Neuronal stem cell (in vitro differentiated cells): ENCODE data around the gene PGS1.

Experiments used
- DNase-seq: peaks from one replicate; pipeline ENCODE4 v3.0.0-alpha.2; 2013; ENCODE audit warnings: low spot score
- H2AFZ ChIP-seq: one replicate; pipeline ENCODE4 v1.6.1; 2013; ENCODE audit warnings: mild to moderate bottlenecking, low read length, inconsistent platforms
- H2AK5ac ChIP-seq: 2 replicates; pipeline ENCODE4 v1.6.1; 2013; ENCODE audit warnings: low read depth, mild to moderate bottlenecking, inconsistent platforms, low read length, moderate library complexity, mixed read lengths
- H2BK120ac ChIP-seq: 2 replicates; pipeline ENCODE4 v1.6.1; 2013; ENCODE audit warnings: low read depth, mild to moderate bottlenecking, inconsistent platforms, low read length, moderate library complexity, mixed read lengths
- H2BK12ac ChIP-seq: one replicate; pipeline ENCODE4 v1.6.1; 2013; ENCODE audit warnings: low read length, inconsistent platforms
- H2BK15ac ChIP-seq: 2 replicates; pipeline ENCODE4 v1.6.1; 2013; ENCODE audit warnings: mild to moderate bottlenecking, low read length, inconsistent platforms, mixed read lengths
- H2BK5ac ChIP-seq: one replicate; pipeline ENCODE4 v1.6.1; 2013; ENCODE audit warnings: inconsistent platforms, mild to moderate bottlenecking, low read length, moderate library complexity
- H3K14ac ChIP-seq: one replicate; pipeline ENCODE4 v1.6.1; 2013; ENCODE audit warnings: low read length, inconsistent platforms
- H3K18ac ChIP-seq: 2 replicates; pipeline ENCODE4 v1.6.1; 2013; ENCODE audit warnings: low read length, inconsistent platforms
- H3K23ac ChIP-seq: 2 replicates; pipeline ENCODE4 v1.6.1; 2013; ENCODE audit warnings: low read depth, mild to moderate bottlenecking, mixed read lengths, low read length, inconsistent platforms; ENCODE audit not compliant: poor library complexity
- H3K27ac ChIP-seq: replicated peaks from 3 replicates; pipeline ENCODE4 v1.5.1; 2013; ENCODE audit warnings: low read length, inconsistent platforms
- H3K27me3 ChIP-seq, 3 experiments: 2 replicates each; pipeline ENCODE4 v1.6.1; 2013; ENCODE audit warnings: low read length in 3 of 3, mild to moderate bottlenecking in 2 of 3, inconsistent platforms in 1 of 3, low read depth in 1 of 3, mixed read lengths in 1 of 3, moderate library complexity in 1 of 3; ENCODE audit not compliant: control insufficient read depth in 3 of 3, insufficient read depth in 3 of 3
- H3K36me3 ChIP-seq, 2 donors: replicated peaks in 1 of 2; 2 replicates each; pipeline ENCODE4 v1.6.1; 2013; ENCODE audit warnings: low read length in 2 of 2; ENCODE audit not compliant: control insufficient read depth in 2 of 2, insufficient read depth in 2 of 2
- H3K4ac ChIP-seq: 2 replicates; pipeline ENCODE4 v1.6.1; 2013; ENCODE audit warnings: inconsistent platforms, mild to moderate bottlenecking, low read length, moderate library complexity
- H3K4me1 ChIP-seq, 2 donors: 1 replicate in 1 of 2; 2 replicates in 1 of 2; pipeline ENCODE4 v1.6.1; 2013; ENCODE audit warnings: low read length in 2 of 2, low read depth in 1 of 2; ENCODE audit not compliant: control insufficient read depth in 2 of 2, insufficient read depth in 1 of 2
- H3K4me2 ChIP-seq: one replicate; pipeline ENCODE4 v1.6.1; 2013; ENCODE audit warnings: mild to moderate bottlenecking, low read length, inconsistent platforms; ENCODE audit not compliant: insufficient read depth, poor library complexity, severe bottlenecking
- H3K4me3 ChIP-seq, 2 donors: 2 replicates each; pipeline ENCODE4 v1.5.1; 2013; ENCODE audit warnings: low read length in 2 of 2, mild to moderate bottlenecking in 2 of 2, inconsistent platforms in 1 of 2, moderate library complexity in 1 of 2
- H3K79me1 ChIP-seq: one replicate; pipeline ENCODE4 v1.6.1; 2013; ENCODE audit warnings: low read depth, mild to moderate bottlenecking, inconsistent platforms, low read length, moderate library complexity
- H3K9ac ChIP-seq: one replicate; pipeline ENCODE4 v1.6.1; 2013; ENCODE audit warnings: mild to moderate bottlenecking, low read depth, low read length, inconsistent platforms; ENCODE audit not compliant: poor library complexity
- H3K9me3 ChIP-seq, 2 donors: replicated peaks in 1 of 2; 2 replicates each; pipeline versions ENCODE3 to v1.6.1; 2013; ENCODE audit warnings: low read length in 2 of 2, mild to moderate bottlenecking in 2 of 2, inconsistent platforms in 1 of 2, low read depth in 1 of 2, mixed read lengths in 1 of 2, moderate library complexity in 1 of 2; ENCODE audit not compliant: control insufficient read depth in 2 of 2, insufficient read depth in 1 of 2
- H4K8ac ChIP-seq: one replicate; pipeline ENCODE4 v1.6.1; 2013; ENCODE audit warnings: low read depth, mild to moderate bottlenecking, inconsistent platforms, low read length, moderate library complexity
- H4K91ac ChIP-seq: one replicate; pipeline ENCODE4 v1.6.1; 2013; ENCODE audit warnings: low read length, low read depth, mild to moderate bottlenecking, inconsistent platforms; ENCODE audit not compliant: poor library complexity
- WGBS, 2 donors: extraction: QIAGEN DNeasy Blood & Tissue Kit; methylation state at CpG; one replicate each; pipeline ENCODE4 v1.1.7; 2013; ENCODE audit warnings: missing lambda C conversion rate in 2 of 2, mixed read lengths in 1 of 2; ENCODE audit not compliant: insufficient read length in 2 of 2, insufficient replicate concordance in 1 of 2; ENCODE audit errors: extremely low coverage in 2 of 2; 5-methylcytosine and 5-hydroxymethylcytosine counted together

PGS1 gene

GRCh38 chr17:78394209-78394608 is 15.8 kb downstream of the PGS1 start:
- Histone ChIP-seq H2AK5ac (no peak overlapping the region), H3K14ac (no peak overlapping the region), H3K4ac (no peak overlapping the region), H2AFZ (no peak overlapping the region), H3K4me2 (no peak overlapping the region), H4K91ac (no peak overlapping the region), H3K27me3 (peaks cover 0 to 2% (median 0%) of the 10 kb centered on the region in 3 experiments), H3K4me3 (no peak overlapping the region), H3K18ac (no peak overlapping the region), H3K9me3 (no peaks in the 10 kb centered on the region), H3K27ac (no peak overlapping the region), H2BK5ac (no peak overlapping the region), H2BK15ac (no peak overlapping the region), H3K23ac (no peak overlapping the region), H3K4me1 (peaks cover 4 to 7% of the 10 kb centered on the region in 2 donors), H2BK120ac (no peak overlapping the region), H3K36me3 (peaks cover 27 to 78% of the 10 kb centered on the region in 2 donors), H4K8ac (no peak overlapping the region), H3K79me1 (peaks cover 20% of the 10 kb centered on the region), H3K9ac (peak overlapping the region; percentile 32), H2BK12ac (no peak overlapping the region)
- no peak for DNase-seq
- WGBS, 2 donors = no CpG with 5 or more reads among the region's 7 CpGs

- no CpG with 5 or more reads among the region's 2 CpGs for WGBS, 2 donors
- Histone ChIP-seq H2BK12ac (no peak overlapping the region), H2BK5ac (no peak overlapping the region), H2AFZ (no peak overlapping the region), H3K23ac (no peak overlapping the region), H4K91ac (no peak overlapping the region), H4K8ac (no peak overlapping the region), H3K36me3 (peaks cover 34 to 85% of the 10 kb centered on the region in 2 donors), H2AK5ac (no peak overlapping the region), H2BK120ac (no peak overlapping the region), H3K27ac (no peak overlapping the region), H3K4me2 (no peak overlapping the region), H3K18ac (no peak overlapping the region), H3K9ac (peak overlapping the region; percentile 66), H3K4me3 (no peak overlapping the region), H3K79me1 (peaks cover 18% of the 10 kb centered on the region), H3K4ac (no peak overlapping the region), H3K27me3 (peaks cover 0 to 2% (median 0%) of the 10 kb centered on the region in 3 experiments), H3K4me1 (peaks cover 0 to 4% of the 10 kb centered on the region in 2 donors), H3K14ac (no peak overlapping the region), H2BK15ac (no peak overlapping the region), H3K9me3 (no peaks in the 10 kb centered on the region)
- no peak for DNase-seq
Measured at GRCh38 chr17:78395155-78395554, 16.7 kb downstream of the PGS1 start.

GRCh38 chr17:78396441-78397337 is 18.2 kb downstream of the PGS1 start:
- no peaks in the 10 kb centered on the region for H3K4me1 ChIP-seq
- WGBS, 2 donors = no CpG with 5 or more reads among the region's 14 CpGs
- H3K36me3 ChIP-seq = peaks cover 48 to 92% of the 10 kb centered on the region in 2 donors
- no peak overlapping the region for H2BK5ac ChIP-seq
- no peak overlapping the region for H2AK5ac ChIP-seq
- peaks cover 0 to 2% (median 0%) of the 10 kb centered on the region in 3 experiments for H3K27me3 ChIP-seq
- no peak overlapping the region for H2BK120ac ChIP-seq
- no peak overlapping the region for H2BK12ac ChIP-seq
- H3K4me2 ChIP-seq = no peak overlapping the region
- no peak overlapping the region for H4K91ac ChIP-seq
- H3K18ac ChIP-seq = no peak overlapping the region
- no peak overlapping the region for H3K4me3 ChIP-seq
- H3K27ac ChIP-seq = no peak overlapping the region
- H3K9me3 ChIP-seq = no peaks in the 10 kb centered on the region
- no peak overlapping the region for H3K4ac ChIP-seq
- H3K79me1 ChIP-seq = peaks cover 13% of the 10 kb centered on the region
- no peak overlapping the region for H2BK15ac ChIP-seq
- H2AFZ ChIP-seq = no peak overlapping the region
- H3K14ac ChIP-seq = peak overlapping the region; percentile 17
- DNase-seq = no peak
- H4K8ac ChIP-seq = no peak overlapping the region
- H3K9ac ChIP-seq = no peak overlapping the region
- H3K23ac ChIP-seq = peak overlapping the region; percentile 75

GRCh38 chr17:78397681-78398101 is 19.2 kb downstream of the PGS1 start:
- Histone ChIP-seq H2BK12ac (no peak overlapping the region), H3K36me3 (peaks cover 52 to 91% of the 10 kb centered on the region in 2 donors), H3K4me3 (no peak overlapping the region), H3K79me1 (peaks cover 16% of the 10 kb centered on the region), H3K4me1 (no peaks in the 10 kb centered on the region), H3K18ac (no peak overlapping the region), H3K14ac (no peak overlapping the region), H3K23ac (no peak overlapping the region), H2AK5ac (no peak overlapping the region), H2BK5ac (no peak overlapping the region), H3K9me3 (no peaks in the 10 kb centered on the region), H4K91ac (no peak overlapping the region), H2AFZ (no peak overlapping the region), H3K27me3 (peaks cover 0 to 2% (median 0%) of the 10 kb centered on the region in 3 experiments), H2BK15ac (no peak overlapping the region), H2BK120ac (no peak overlapping the region), H3K4ac (no peak overlapping the region), H3K4me2 (no peak overlapping the region), H4K8ac (no peak overlapping the region), H3K27ac (no peak overlapping the region), H3K9ac (peak overlapping the region; percentile 63)
- no peak for DNase-seq
- no CpG with 5 or more reads among the region's 13 CpGs for WGBS, 2 donors
